Activated T-cell treated with anti-CD3 and anti-CD28 coated beads, Interleukin-2, amount 50 U/mL, for 24 hours (primary cell): ENCODE results near the gene PTPRF.
A peak's percentile ranks its signal among the peaks of the same experiment; 100 is the strongest.

Source experiments
- DNase-seq: peaks from one replicate; pipeline ENCODE4 v3.0.0-alpha.2; 2020
- H3K27ac Mint-ChIP-seq: 2 replicates; pipeline ENCODE4 v1.8.0; 2020; ENCODE audit warnings: mild to moderate bottlenecking, mixed read lengths
- H3K27me3 Mint-ChIP-seq: 2 replicates; pipeline ENCODE4 v1.8.0; 2020; ENCODE audit warnings: mixed read lengths
- H3K36me3 Mint-ChIP-seq: 2 replicates; pipeline ENCODE4 v1.8.0; 2020; ENCODE audit warnings: low read depth, mixed read lengths
- H3K4me1 Mint-ChIP-seq: 2 replicates; pipeline ENCODE4 v1.8.0; 2020; ENCODE audit warnings: low read depth, mixed read lengths
- H3K4me3 Mint-ChIP-seq: 2 replicates; pipeline ENCODE4 v1.8.0; 2020; ENCODE audit warnings: mild to moderate bottlenecking, moderate library complexity, mixed read lengths
- H3K9me3 Mint-ChIP-seq: 2 replicates; pipeline ENCODE4 v1.8.0; 2020; ENCODE audit warnings: mixed read lengths

PTPRF gene

DNA sequence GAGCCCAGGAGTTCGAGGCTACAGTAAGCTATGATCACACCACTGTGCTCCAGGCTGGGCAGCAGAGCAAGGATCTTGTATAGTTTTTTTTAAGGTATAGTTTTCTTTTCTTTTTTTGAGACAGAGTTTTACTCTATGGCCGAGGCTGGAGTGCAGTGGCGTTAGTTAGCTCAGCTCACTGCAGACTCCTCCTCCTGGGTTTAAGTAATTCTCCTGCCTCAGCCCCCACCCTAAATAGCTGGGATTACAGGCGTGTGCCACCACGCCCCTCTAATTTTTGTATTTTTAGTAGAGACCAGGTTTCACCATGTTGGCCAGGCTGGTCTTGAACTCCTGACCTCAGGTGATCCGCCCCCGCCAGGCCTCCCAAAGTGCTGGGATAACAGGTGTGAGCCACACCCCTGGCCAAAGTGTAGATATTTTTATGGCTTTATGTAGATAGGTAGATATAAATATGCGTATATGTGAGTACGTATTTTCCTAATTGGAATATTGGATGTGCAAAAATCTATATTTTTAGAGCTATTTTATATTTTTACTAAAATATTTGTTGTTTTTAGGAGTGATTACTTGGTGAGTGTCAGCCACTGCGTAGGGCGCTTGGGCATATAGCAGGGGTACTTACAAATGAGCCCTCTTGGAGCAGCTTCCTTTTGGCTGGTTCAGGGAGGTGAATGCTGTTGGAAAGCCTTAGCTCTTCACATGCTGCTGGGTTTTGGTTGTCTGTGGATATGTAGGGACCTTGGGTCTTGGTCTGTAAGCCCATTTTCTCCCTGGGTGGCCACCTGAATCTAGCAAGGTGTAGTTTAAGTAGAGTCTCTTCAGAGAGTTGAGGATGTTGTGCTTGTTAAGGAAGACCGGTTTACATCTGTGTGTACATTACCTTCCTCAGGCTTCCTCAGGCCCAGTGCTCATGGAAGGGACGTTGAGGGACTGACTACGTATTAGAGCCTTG lies 128.8 kb downstream of the PTPRF start:
- Mint-ChIP-seq H3K27ac (no peak overlapping the region), H3K4me1 (peaks cover 17% of the 10 kb centered on the region), H3K27me3 (no peaks in the 10 kb centered on the region), H3K9me3 (no peaks in the 10 kb centered on the region), H3K4me3 (no peak overlapping the region), H3K36me3 (peaks cover 93% of the 10 kb centered on the region)
- no peak for DNase-seq

DNA sequence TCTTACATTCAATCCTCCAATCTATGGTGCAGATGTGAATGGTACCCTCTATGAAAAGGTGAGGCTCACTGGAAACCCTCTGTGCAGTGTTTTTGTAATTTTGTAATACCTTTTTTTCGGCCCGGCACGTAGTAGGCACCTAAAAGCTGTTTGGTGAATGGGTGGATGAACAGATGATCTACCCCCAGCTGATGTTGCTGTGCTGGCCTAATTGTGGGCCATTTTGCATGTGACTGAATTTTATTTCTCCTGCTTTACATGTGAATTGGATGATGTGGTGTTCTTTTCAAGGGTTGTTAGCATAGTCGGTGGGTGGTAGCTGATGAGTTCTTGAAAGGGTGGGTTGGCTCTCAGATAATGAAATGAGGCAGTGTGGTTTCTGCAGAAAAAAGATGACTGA lies 129.7 kb downstream of the PTPRF start:
- H3K27ac Mint-ChIP-seq: peak overlapping the region; percentile 4
- H3K4me3 Mint-ChIP-seq: no peak overlapping the region
- peaks cover 92% of the 10 kb centered on the region for H3K36me3 Mint-ChIP-seq
- no peak for DNase-seq
- no peaks in the 10 kb centered on the region for H3K27me3 Mint-ChIP-seq
- no peaks in the 10 kb centered on the region for H3K9me3 Mint-ChIP-seq
- peaks cover 18% of the 10 kb centered on the region for H3K4me1 Mint-ChIP-seq

DNA sequence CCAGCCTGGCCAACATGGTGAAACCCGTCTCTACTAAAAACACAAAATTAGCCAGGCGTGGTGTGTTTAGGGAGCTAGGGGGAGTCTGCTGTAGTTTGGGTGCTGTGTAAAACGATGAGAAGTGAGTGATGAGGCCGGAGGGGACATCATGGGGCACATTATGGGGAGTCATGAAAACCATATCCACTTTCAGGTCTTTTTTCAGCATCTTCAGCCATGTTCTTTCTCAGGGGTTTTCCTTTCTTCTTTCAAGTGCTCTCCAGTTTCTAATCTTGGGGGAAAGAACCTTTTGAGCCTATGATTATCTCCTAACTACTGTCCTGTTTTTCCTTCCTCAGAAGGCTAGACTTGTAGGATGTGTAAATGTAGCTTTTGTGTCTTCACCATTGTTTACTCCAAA lies 133.7 kb downstream of the PTPRF start:
- Mint-ChIP-seq H3K36me3 (peaks cover 93% of the 10 kb centered on the region), H3K4me1 (peaks cover 16% of the 10 kb centered on the region), H3K27ac (peak overlapping the region; percentile 46), H3K9me3 (no peaks in the 10 kb centered on the region), H3K27me3 (no peaks in the 10 kb centered on the region), H3K4me3 (no peak overlapping the region)
- no peak for DNase-seq

DNA sequence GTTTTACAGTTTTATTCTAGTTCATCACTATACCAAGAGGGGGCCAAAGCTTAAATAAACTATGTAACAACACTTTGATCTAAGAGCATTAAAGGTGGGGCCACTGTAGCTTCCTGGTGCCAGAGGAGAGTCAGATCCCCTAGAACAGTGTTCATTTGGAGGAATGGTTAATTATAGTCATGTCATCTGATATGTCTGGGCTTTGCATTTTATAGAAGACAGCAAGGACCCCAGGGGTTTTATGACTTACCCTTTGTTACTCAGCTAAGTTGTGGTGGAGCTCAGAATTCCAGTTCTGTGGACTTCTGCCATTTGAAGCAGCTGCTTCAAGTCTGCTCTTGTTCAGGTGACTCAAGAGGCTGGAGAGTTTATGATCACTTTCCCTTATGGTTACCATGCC lies 135.9 kb downstream of the PTPRF start:
- no peaks in the 10 kb centered on the region for H3K9me3 Mint-ChIP-seq
- no peak for DNase-seq

DNA sequence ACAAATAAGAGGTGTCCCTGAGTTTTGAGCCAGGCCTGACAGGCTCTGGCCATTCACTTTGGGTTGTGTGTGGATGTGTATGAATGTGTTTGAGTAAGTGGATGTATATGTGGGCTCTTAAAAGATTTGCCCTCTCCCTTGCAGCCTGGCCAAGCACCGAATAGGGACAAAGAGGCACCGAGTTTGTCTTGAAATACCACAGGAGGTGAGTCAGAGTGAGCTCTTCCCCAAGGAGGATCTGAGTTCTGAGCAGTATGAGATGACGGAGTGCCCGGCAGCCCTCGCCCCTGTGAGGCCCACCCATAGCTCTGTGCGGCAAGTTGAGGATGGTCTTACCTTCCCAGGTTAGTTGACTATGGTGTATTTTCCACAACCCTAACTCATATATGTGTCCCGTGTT lies 138.3 kb downstream of the PTPRF start:
- Mint-ChIP-seq H3K27ac (peak overlapping the region; percentile 1), H3K4me1 (peaks cover 10% of the 10 kb centered on the region), H3K9me3 (no peaks in the 10 kb centered on the region), H3K27me3 (no peaks in the 10 kb centered on the region), H3K4me3 (no peak overlapping the region), H3K36me3 (peaks cover 93% of the 10 kb centered on the region)
- DNase-seq: no peak

More for the DNA sequence above, 135.9 kb downstream of the PTPRF start:
- no peaks in the 10 kb centered on the region for H3K27me3 Mint-ChIP-seq
- peaks cover 12% of the 10 kb centered on the region for H3K4me1 Mint-ChIP-seq
- H3K36me3 Mint-ChIP-seq: peaks cover 98% of the 10 kb centered on the region
- H3K4me3 Mint-ChIP-seq: no peak overlapping the region
- H3K27ac Mint-ChIP-seq: no peak overlapping the region

DNA sequence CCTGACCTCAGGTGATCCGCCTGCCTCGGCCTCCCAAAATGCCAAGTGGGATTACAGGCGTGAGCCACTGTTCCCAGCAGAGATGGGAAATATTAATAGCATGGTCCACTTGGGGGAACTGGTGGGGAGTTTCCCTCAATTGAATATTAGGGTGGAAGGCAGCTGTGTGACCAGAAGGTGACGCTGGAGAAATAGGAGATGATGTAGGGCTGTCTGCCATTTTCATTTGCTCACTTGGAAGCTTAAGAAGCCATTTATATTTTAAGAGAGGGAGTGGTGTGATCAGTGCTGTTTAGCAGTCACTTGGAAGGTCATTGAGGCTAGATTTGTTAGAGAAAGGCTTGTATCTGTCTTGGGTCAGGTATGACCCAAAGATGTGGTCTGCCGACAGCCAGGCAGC lies 139.2 kb downstream of the PTPRF start:
- no peak for DNase-seq
- H3K27ac Mint-ChIP-seq: no peak overlapping the region
- no peak overlapping the region for H3K4me3 Mint-ChIP-seq
- no peaks in the 10 kb centered on the region for H3K9me3 Mint-ChIP-seq
- peaks cover 93% of the 10 kb centered on the region for H3K36me3 Mint-ChIP-seq
- H3K27me3 Mint-ChIP-seq: no peaks in the 10 kb centered on the region
- peaks cover 2% of the 10 kb centered on the region for H3K4me1 Mint-ChIP-seq

DNA sequence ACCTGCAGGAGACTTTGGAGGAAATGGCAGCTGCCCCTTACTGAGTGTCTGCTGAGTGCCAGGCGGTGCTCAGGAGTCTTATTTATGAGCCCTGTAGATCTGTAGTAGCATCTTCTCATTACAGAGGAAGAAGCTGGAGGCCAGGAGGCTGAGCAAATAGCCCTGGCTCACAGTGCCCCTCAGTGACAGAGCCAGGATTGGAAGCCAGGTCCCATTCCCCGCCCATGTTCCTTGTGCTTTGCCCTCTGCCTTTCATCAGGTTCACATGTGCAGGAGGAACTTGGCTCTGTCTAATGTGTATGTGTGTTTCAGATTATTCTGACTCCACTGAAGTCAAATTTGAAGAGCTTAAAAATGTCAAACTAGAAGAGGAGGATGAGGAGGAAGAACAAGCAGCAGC lies 140.5 kb downstream of the PTPRF start:
- H3K36me3 Mint-ChIP-seq: peaks cover 91% of the 10 kb centered on the region
- no peaks in the 10 kb centered on the region for H3K9me3 Mint-ChIP-seq
- DNase-seq: no peak
- H3K27me3 Mint-ChIP-seq: no peaks in the 10 kb centered on the region
- no peak overlapping the region for H3K4me3 Mint-ChIP-seq
- H3K4me1 Mint-ChIP-seq: peaks cover 5% of the 10 kb centered on the region
- H3K27ac Mint-ChIP-seq: no peak overlapping the region

DNA sequence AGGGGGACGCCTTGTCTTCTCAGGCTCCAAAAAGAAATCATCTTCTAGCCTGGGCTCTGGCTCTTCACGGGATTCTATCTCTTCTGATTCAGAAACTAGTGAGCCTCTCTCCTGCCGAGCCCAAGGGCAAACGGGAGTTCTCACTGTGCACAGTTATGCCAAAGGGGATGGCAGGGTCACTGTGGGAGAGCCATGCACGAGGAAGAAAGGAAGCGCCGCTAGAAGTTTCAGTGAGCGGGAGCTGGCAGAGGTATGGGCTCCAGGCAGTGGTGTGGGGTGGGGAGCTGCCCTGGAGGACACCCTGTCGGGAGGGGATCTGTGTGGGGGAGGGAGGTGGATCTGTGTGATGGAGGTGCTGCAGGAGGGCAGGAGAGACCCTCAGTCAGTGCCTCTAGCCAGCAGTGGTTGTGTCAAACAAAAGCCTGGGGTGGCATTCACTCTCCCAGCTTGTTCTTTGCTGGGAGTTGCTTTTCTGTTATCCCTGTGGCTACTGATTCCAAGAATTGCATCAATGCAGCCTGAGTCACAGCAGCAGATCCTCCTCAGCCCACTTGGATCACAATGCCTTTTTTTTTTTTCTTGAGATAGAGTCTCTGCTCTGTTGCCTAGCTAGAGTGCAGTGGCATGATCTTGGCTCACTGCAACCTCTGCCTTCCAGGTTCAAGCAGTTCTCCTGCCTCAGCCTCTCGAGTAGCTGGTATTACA lies 141.1 kb downstream of the PTPRF start:
- DNase-seq: no peak
- Mint-ChIP-seq H3K4me1 (peaks cover 5% of the 10 kb centered on the region), H3K9me3 (no peaks in the 10 kb centered on the region), H3K27ac (no peak overlapping the region), H3K4me3 (no peak overlapping the region), H3K36me3 (peaks cover 85% of the 10 kb centered on the region), H3K27me3 (no peaks in the 10 kb centered on the region)

DNA sequence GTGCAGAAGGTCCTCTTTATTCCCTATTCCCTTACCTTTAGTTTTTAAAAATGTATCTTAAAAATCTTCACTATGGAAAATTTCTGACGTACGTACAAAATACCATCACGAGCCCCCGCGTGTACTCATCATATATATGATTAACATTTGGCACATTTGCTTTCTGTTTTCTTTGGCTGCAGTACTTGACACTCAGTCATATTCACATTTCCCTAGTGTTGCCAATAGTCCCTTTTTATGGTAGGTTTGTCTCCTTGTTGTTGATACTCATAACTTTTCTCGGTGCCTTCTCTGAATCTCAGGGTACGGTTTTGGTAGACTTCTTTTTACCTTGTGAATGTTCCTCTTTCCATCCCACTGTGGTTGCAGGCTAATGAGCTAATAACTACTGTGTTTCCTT lies 142.6 kb downstream of the PTPRF start:
- no peaks in the 10 kb centered on the region for H3K9me3 Mint-ChIP-seq
- H3K4me1 Mint-ChIP-seq: peaks cover 5% of the 10 kb centered on the region
- no peak overlapping the region for H3K27ac Mint-ChIP-seq
- no peak for DNase-seq
- H3K27me3 Mint-ChIP-seq: no peaks in the 10 kb centered on the region
- no peak overlapping the region for H3K4me3 Mint-ChIP-seq
- H3K36me3 Mint-ChIP-seq: peaks cover 83% of the 10 kb centered on the region
